Endothelial cell of umbilical vein (primary cell): Measurements from ENCODE around the gene FOLR3. TPM values are rescaled to one million over a fixed set of nuclear protein-coding genes. Genes with fewer than 3 reads are reported as not detected.

Source experiments
- BruUV-seq: library from RNA; stranded (reverse); fragments of 400-500 nt; replicated peaks from 2 replicates; lab custom pipeline; 2021; lab: Mats Ljungman, UMichigan
- CTCF ChIA-PET: fragments of 300-600, 350-600 bp; sonication (Branson Sonifier 250); formaldehyde crosslinking; loops from one replicate; lab custom pipeline; 2021; ENCODE audit warnings: antibody characterized with exemption, inconsistent platforms; lab: Charles Lee
- POLR2A ChIA-PET: fragments of 300-600, 350-600 bp; sonication (Branson Sonifier 250); formaldehyde crosslinking; loops from one replicate; lab custom pipeline; 2021; ENCODE audit warnings: antibody characterized with exemption, inconsistent platforms; lab: Charles Lee
- DNase-seq: peaks from one replicate; pipeline ENCODE4 v3.0.0-alpha.2; 2011; ENCODE audit warnings: low read depth, low spot score
- FAIRE-seq: peaks from 2 replicates; lab custom pipeline; 2011; peaks lifted over from hg19 to GRCh38; lab: Jason Lieb, UNC
- H2AFZ ChIP-seq: 2 replicates; pipeline ENCODE4 v1.6.0; 2012; ENCODE audit warnings: low read depth, low read length, control low read depth, inconsistent platforms
- H3K27ac ChIP-seq: 2 replicates; pipeline ENCODE4 v1.5.1; 2011; ENCODE audit warnings: low read depth, mild to moderate bottlenecking, control low read depth, low read length, moderate library complexity; ENCODE audit not compliant: insufficient read depth
- H3K27me3 ChIP-seq, 2 experiments: 2 replicates each; pipeline versions ENCODE4 v1.6.0 to v1.6.1; 2011; ENCODE audit warnings: low read length in 2 of 2, mixed read lengths in 1 of 2; ENCODE audit not compliant: control insufficient read depth in 2 of 2, insufficient read depth in 2 of 2
- H3K36me3 ChIP-seq, 2 experiments: 2 replicates in 1 of 2; 3 replicates in 1 of 2; pipeline ENCODE4 v1.5.1; 2011; ENCODE audit warnings: low read length in 2 of 2, mild to moderate bottlenecking in 1 of 2, moderate library complexity in 1 of 2; ENCODE audit not compliant: control insufficient read depth in 2 of 2, insufficient read depth in 2 of 2; ENCODE audit errors: extremely low read depth in 1 of 2
- H3K4me1 ChIP-seq: 3 replicates; pipeline ENCODE4 v1.5.1; 2011; ENCODE audit warnings: mild to moderate bottlenecking, low read length; ENCODE audit not compliant: control insufficient read depth, insufficient read depth; ENCODE audit errors: extremely low read depth
- H3K4me2 ChIP-seq: 2 replicates; pipeline ENCODE4 v1.6.1; 2011; ENCODE audit warnings: low read length, control low read depth, mixed read lengths; ENCODE audit not compliant: insufficient read depth
- H3K4me3 ChIP-seq, 3 experiments: fragments of 200-600 bp in 1 of 3; sonication (generic), shearing (Covaris generic) in 1 of 3; replicated peaks in 1 of 3; 2 replicates each; pipeline ENCODE4 v1.5.1; 2011 to 2016; ENCODE audit warnings: control low read depth in 3 of 3, low read length in 3 of 3, mild to moderate bottlenecking in 2 of 3, inconsistent platforms in 1 of 3, low read depth in 1 of 3, moderate library complexity in 1 of 3; ENCODE audit not compliant: insufficient read depth in 1 of 3
- H3K79me2 ChIP-seq: 2 replicates; pipeline ENCODE4 v1.6.0; 2012; ENCODE audit warnings: low read length, inconsistent platforms; ENCODE audit not compliant: control insufficient read depth, insufficient read depth
- H3K9ac ChIP-seq: replicated peaks from 2 replicates; pipeline ENCODE3; 2011; ENCODE audit warnings: low read length, control low read depth; ENCODE audit not compliant: insufficient read depth; ENCODE audit errors: extremely low read depth
- H3K9me1 ChIP-seq: replicated peaks from 3 replicates; pipeline ENCODE4 v1.6.0; 2011; ENCODE audit warnings: mild to moderate bottlenecking, low read length; ENCODE audit not compliant: control insufficient read depth, insufficient read depth; ENCODE audit errors: extremely low read depth
- H3K9me3 ChIP-seq: replicated peaks from 2 replicates; pipeline ENCODE4 v1.5.1; 2012; ENCODE audit warnings: low read length, inconsistent platforms; ENCODE audit not compliant: control insufficient read depth, insufficient read depth
- H4K20me1 ChIP-seq: replicated peaks from 2 replicates; pipeline ENCODE3; 2011; ENCODE audit warnings: mild to moderate bottlenecking, low read length; ENCODE audit not compliant: control insufficient read depth, insufficient read depth; ENCODE audit errors: extremely low read depth
- EZH2 ChIP-seq: IDR thresholded peaks from 2 replicates; pipeline ENCODE4 v1.6.1; 2012; ENCODE audit warnings: borderline replicate concordance, low read depth, mild to moderate bottlenecking, moderate library complexity, low read length, inconsistent platforms; ENCODE audit not compliant: severe bottlenecking
- FOS ChIP-seq: IDR thresholded peaks from 2 replicates; pipeline ENCODE4 v1.6.1; 2011; ENCODE audit warnings: mild to moderate bottlenecking, low read length, moderate library complexity, borderline replicate concordance; ENCODE audit not compliant: insufficient read depth
- GATA2 ChIP-seq: IDR thresholded peaks from 2 replicates; pipeline ENCODE4 v1.7.0; 2011; ENCODE audit warnings: low read depth, mild to moderate bottlenecking, moderate library complexity, mixed read lengths, low read length; ENCODE audit not compliant: insufficient read length, insufficient read depth
- JUN ChIP-seq: IDR thresholded peaks from 2 replicates; pipeline ENCODE4 v1.6.1; 2011; ENCODE audit warnings: borderline replicate concordance, low read depth; ENCODE audit not compliant: insufficient read length, insufficient read depth
- MAX ChIP-seq: IDR thresholded peaks from 2 replicates; pipeline ENCODE4 v1.6.1; 2011; ENCODE audit not compliant: insufficient read depth, insufficient read length
- MYC ChIP-seq: IDR thresholded peaks from one replicate; pipeline ENCODE4 v1.6.1; 2011; ENCODE audit warnings: mild to moderate bottlenecking, low read depth, low read length
- POLR2A ChIP-seq: IDR thresholded peaks from 2 replicates; pipeline ENCODE4 v1.6.1; 2012; ENCODE audit warnings: low read depth, mild to moderate bottlenecking, control low read depth, low read length
- POLR2AphosphoS5 ChIP-seq: IDR thresholded peaks from 2 replicates; pipeline ENCODE4 v1.6.1; 2012; ENCODE audit warnings: low read depth, mild to moderate bottlenecking, control low read depth, low read length, moderate library complexity; ENCODE audit not compliant: insufficient read depth
- dilution Hi-C: fragments of 300-500 bp; cut with MboI; formaldehyde crosslinking; loops from one replicate; pipeline ENCODE4 v1.15.0; 2019; ENCODE audit warnings: low sequenced_read_pairs; ENCODE audit not compliant: extremely low pct_ligation_motif_present
- intact Hi-C: fragments of 100-400 bp; cut with micrococcal nuclease; formaldehyde crosslinking; loops from one replicate; pipeline ENCODE4 v1.10.0; 2022
- polyA plus RNA-seq, 4 experiments: library from polyadenylated mRNA; depleted of rRNA in 3 of 4; stranded (reverse) in 3 of 4; unstranded in 1 of 4; fragments of >200 nt; gene quantifications; 2 replicates each; pipeline versions ENCODE4 v1.2.1 to v1.2.3, GENCODE V29; 2011 to 2012; ENCODE audit warnings: missing spikeins in 1 of 4
- total RNA-seq: library from RNA; stranded (reverse); gene quantifications from 2 replicates; pipeline ENCODE4 v1.2.3, GENCODE V29; 2021
- TF ChIP-seq, protein P1 (sequence below), 2 donors: IDR thresholded peaks; 1 replicate in 1 of 2; 2 replicates in 1 of 2; pipeline ENCODE4 v1.5.1; 2011; ENCODE audit warnings: low read length in 2 of 2, mild to moderate bottlenecking in 2 of 2, moderate library complexity in 2 of 2, control low read depth in 1 of 2, inconsistent platforms in 1 of 2, low read depth in 1 of 2; ENCODE audit not compliant: insufficient read depth in 1 of 2; ENCODE audit errors: extremely low read depth in 1 of 2

Gene FOLR3
- total and polyA plus RNA-seq, 2 donors (not counting 3 experiments of a cell fraction or from before 2014, with no cell fraction given): not detected

DNA sequence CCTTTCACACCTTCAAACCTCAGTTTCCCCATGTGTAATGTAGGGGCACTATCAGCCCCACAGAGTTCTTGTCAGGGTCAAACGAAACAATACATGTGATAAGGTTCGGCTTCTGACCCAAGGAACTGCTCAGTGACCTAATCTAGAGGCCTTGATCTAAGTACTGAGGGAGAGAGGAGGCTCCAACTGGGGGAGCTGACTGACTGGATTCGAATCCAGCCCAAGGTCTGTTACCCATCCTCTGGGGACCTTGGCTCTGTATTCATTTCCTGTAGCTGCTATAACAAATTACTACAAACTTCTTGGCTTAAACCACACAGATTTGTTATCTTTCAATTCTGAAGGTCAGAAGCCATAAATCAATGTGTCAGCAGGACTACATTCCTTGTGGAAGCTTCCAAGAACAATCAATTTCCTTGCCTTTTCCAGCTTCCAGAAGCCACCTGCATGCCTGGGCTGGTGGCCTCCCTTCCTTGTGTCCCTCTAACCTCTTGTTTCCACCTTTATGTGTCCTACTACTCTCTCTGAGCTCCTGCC lies 12.3 kb upstream of the FOLR3 start:
- no peak overlapping the region for H3K27ac ChIP-seq
- peaks cover 0 to 4% of the 10 kb centered on the region in 2 experiments for H3K27me3 ChIP-seq
- no peak overlapping the region for H3K4me3 ChIP-seq
- dilution Hi-C loops: no loop called here
- no peak for FAIRE-seq
- no TSS peak for BruUV-seq
- CTCF ChIA-PET: interaction anchor here (4.1 kb wide), 1 partner anchor 21 kb away, joined by 25 read pairs; no protein-coding TSS in a partner anchor
- DNase-seq: no peak
- H3K9me1 ChIP-seq: no peaks in the 10 kb centered on the region
- intact Hi-C loops: no loop called here
- H4K20me1 ChIP-seq: no peaks in the 10 kb centered on the region
- H3K9ac ChIP-seq: no peak overlapping the region
- no peaks in the 10 kb centered on the region for H3K36me3 ChIP-seq
- no peaks in the 10 kb centered on the region for H3K9me3 ChIP-seq
- no peak for TF ChIP-seq FOS
- no peak for TF ChIP-seq GATA2
- TF ChIP-seq POLR2AphosphoS5: no peak
- TF ChIP-seq POLR2A: no peak
- no peak for TF ChIP-seq MYC
- no peak for TF ChIP-seq EZH2
- no peak for TF ChIP-seq MAX
- TF ChIP-seq, protein P1, sequence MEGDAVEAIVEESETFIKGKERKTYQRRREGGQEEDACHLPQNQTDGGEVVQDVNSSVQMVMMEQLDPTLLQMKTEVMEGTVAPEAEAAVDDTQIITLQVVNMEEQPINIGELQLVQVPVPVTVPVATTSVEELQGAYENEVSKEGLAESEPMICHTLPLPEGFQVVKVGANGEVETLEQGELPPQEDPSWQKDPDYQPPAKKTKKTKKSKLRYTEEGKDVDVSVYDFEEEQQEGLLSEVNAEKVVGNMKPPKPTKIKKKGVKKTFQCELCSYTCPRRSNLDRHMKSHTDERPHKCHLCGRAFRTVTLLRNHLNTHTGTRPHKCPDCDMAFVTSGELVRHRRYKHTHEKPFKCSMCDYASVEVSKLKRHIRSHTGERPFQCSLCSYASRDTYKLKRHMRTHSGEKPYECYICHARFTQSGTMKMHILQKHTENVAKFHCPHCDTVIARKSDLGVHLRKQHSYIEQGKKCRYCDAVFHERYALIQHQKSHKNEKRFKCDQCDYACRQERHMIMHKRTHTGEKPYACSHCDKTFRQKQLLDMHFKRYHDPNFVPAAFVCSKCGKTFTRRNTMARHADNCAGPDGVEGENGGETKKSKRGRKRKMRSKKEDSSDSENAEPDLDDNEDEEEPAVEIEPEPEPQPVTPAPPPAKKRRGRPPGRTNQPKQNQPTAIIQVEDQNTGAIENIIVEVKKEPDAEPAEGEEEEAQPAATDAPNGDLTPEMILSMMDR (IDR thresholded peaks at IDR 0.05; ENCODE audit: extremely low read depth in 1 of 2, insufficient read depth in 1 of 2, low read depth in 1 of 2, low read length in 2 of 2): no peak
- TF ChIP-seq JUN: no peak
- no peaks in the 10 kb centered on the region for H3K79me2 ChIP-seq
- POLR2A ChIA-PET: no interaction called here
- H3K4me1 ChIP-seq: no peaks in the 10 kb centered on the region
- no peak overlapping the region for H3K4me2 ChIP-seq
- no peak overlapping the region for H2AFZ ChIP-seq
